Prostate gland (tissue), 2 donors: ENCODE data around the gene ABCC5. TPM values are rescaled to one million over a fixed set of nuclear protein-coding genes. Genes with fewer than 3 reads are reported as not detected.

Experiments
- DNase-seq: peaks from one replicate; pipeline ENCODE4 v3.0.0-alpha.2; 2019; ENCODE audit warnings: low spot score
- H3K27ac ChIP-seq, 2 donors: fragments of 200-600 bp; sonication (generic); 2 replicates each; pipeline ENCODE4 v1.5.1; 2017 to 2019
- H3K27me3 ChIP-seq: fragments of 200-600 bp; sonication (generic); replicated peaks from 2 replicates; pipeline ENCODE4 v1.5.1; 2019; ENCODE audit not compliant: insufficient read depth
- H3K36me3 ChIP-seq, 2 donors: fragments of 200-600 bp; sonication (generic); 1 replicate in 1 of 2; 2 replicates in 1 of 2; pipeline versions ENCODE4 v1.5.1 to v1.8.1; 2017 to 2019
- H3K4me1 ChIP-seq: fragments of 200-600 bp; sonication (generic); replicated peaks from 2 replicates; pipeline ENCODE4 v1.5.1; 2019
- H3K4me3 ChIP-seq, 2 donors: fragments of 200-600 bp; sonication (generic); 2 replicates each; pipeline ENCODE4 v1.5.1; 2017 to 2019
- H3K9me3 ChIP-seq: fragments of 200-600 bp; sonication (generic); 2 replicates; pipeline ENCODE4 v1.5.1; 2017
- POLR2A ChIP-seq: fragments of 450-650 bp; IDR thresholded peaks from one replicate; pipeline ENCODE4 v1.6.1; 2016; ENCODE audit warnings: antibody characterized with exemption, mild to moderate bottlenecking
- POLR2AphosphoS5 ChIP-seq: sonication (generic); formaldehyde crosslinking; IDR thresholded peaks from one replicate; pipeline ENCODE4 v1.6.1; 2017; ENCODE audit warnings: antibody characterized with exemption
- WGBS: methylation state at CpG from one replicate; pipeline ENCODE4 v1.1.5; 2018; 5-methylcytosine and 5-hydroxymethylcytosine counted together
- intact Hi-C: fragments of 100-400 bp; cut with DNase I; formaldehyde crosslinking; loops from one replicate; pipeline ENCODE4 v1.14.2; 2022
- total RNA-seq, 2 donors: library from RNA; depleted of rRNA; stranded (reverse); fragments of >200 nt; gene quantifications; one replicate each; pipeline ENCODE4 v1.1.0, GENCODE V29; 2016
- TF ChIP-seq, protein P1 (sequence below), 4 experiments: fragments of 200-600 bp in 2 of 4; fragments of 450-650 bp in 2 of 4; sonication (generic) in 2 of 4; IDR thresholded peaks; 1 replicate in 3 of 4; 2 replicates in 1 of 4; pipeline ENCODE4 v1.5.1; 2016 to 2019; ENCODE audit warnings: antibody characterized with exemption in 4 of 4, mild to moderate bottlenecking in 2 of 4, moderate library complexity in 2 of 4

Gene ABCC5
- total RNA-seq, 2 donors from 2014 or later: 17.9 to 43.6 TPM

DNA sequence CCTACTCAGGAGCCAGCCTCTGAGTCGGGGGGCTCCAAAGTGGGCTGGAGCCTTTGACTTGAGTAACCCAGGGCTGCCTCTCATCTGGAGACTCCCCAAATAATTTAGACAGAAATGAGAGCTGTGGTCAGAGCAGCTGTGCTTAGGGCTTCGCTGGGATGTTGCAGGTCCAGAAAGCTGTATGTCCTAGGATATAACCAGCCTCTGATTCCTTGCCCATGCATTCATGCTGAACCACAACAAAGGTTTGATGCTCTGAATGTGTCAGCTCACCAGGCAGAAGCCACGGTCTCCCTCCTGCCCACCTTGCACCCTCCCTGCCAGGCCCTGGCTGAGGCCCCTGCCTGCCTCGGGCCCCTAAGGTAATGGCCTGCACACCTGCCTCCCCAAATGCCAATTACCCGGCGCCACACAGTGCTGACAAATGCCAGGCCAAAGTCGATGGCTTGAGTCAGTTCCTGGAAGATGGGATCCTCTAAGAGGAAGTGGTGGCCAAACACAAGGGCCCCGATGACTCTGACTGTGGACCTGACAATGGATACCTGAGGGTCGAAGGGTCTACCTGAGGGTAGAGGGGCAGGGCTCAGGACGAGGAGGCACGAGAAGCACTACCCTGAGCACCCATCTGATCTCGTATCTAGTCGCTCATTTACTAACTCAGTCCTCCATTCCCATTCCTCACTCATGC lies 111.3 kb downstream of the ABCC5 start:
- Histone ChIP-seq H3K4me1 (no peaks in the 10 kb centered on the region), H3K27ac (no peak overlapping the region), H3K36me3 (no peaks in the 10 kb centered on the region), H3K27me3 (no peaks in the 10 kb centered on the region), H3K9me3 (no peaks in the 10 kb centered on the region), H3K4me3 (no peak overlapping the region)
- TF ChIP-seq POLR2AphosphoS5: no peak
- TF ChIP-seq POLR2A: no peak
- TF ChIP-seq, protein P1, sequence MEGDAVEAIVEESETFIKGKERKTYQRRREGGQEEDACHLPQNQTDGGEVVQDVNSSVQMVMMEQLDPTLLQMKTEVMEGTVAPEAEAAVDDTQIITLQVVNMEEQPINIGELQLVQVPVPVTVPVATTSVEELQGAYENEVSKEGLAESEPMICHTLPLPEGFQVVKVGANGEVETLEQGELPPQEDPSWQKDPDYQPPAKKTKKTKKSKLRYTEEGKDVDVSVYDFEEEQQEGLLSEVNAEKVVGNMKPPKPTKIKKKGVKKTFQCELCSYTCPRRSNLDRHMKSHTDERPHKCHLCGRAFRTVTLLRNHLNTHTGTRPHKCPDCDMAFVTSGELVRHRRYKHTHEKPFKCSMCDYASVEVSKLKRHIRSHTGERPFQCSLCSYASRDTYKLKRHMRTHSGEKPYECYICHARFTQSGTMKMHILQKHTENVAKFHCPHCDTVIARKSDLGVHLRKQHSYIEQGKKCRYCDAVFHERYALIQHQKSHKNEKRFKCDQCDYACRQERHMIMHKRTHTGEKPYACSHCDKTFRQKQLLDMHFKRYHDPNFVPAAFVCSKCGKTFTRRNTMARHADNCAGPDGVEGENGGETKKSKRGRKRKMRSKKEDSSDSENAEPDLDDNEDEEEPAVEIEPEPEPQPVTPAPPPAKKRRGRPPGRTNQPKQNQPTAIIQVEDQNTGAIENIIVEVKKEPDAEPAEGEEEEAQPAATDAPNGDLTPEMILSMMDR (IDR thresholded peaks at IDR 0.05): no peak
- DNase-seq: no peak
- WGBS: 79% methylated on average over 13 of the region's 13 CpGs
- intact Hi-C loops: no loop called here

DNA sequence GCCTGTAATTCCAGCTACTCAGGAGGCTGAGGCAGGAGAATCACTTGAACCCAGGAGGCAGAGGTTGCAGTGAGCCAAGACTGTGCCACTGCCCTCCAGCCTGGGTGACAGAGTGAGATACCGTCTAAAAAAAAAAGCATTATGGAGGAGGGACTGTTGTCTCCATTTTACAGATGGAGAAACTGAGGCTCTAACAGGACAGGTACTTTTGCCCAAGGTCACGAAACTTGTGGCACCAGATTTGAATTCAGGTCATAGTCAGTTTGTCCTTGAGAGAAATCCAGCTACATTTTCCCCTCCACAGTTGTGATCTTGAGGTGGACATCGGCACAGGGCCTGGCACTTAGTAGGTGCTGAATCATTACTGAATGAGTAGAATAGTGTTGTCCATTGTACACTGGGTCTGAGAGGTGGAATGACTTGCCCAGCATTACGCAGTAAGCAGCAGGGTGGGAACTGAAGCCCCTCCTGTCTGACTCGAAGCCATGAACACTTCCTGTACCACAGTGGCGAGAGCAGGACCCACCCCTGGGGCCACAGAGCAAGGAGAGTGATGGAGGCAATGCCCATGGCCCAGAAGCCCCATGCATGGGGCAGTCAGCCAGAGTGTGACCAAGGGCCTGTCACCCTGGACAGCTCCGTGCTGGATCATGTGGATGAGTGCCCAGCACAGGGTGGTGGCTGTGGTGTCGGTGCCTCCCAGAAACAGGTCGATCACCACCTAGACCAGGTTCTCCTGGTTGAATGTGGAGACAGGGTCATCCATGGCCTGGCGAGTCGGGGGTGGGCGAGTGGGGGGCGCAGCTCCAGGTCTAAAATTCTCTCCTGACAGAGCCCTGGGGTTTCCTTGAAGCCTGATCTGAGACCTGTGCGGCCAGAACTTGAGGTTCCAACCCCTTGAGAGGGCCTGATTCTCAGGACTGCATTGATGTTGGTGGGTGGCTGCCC lies 112.6 kb downstream of the ABCC5 start:
- H3K9me3 ChIP-seq: no peaks in the 10 kb centered on the region
- H3K4me3 ChIP-seq: no peak overlapping the region
- no peaks in the 10 kb centered on the region for H3K36me3 ChIP-seq
- no peaks in the 10 kb centered on the region for H3K27me3 ChIP-seq
- H3K27ac ChIP-seq: no peak overlapping the region
- WGBS: 80% methylated on average over 14 of the region's 14 CpGs
- no peak for DNase-seq
- intact Hi-C loops: no loop called here
- no peaks in the 10 kb centered on the region for H3K4me1 ChIP-seq
- TF ChIP-seq, protein P1 (IDR thresholded peaks at IDR 0.05): no peak
- TF ChIP-seq POLR2AphosphoS5 (no peak), POLR2A (no peak)

DNA sequence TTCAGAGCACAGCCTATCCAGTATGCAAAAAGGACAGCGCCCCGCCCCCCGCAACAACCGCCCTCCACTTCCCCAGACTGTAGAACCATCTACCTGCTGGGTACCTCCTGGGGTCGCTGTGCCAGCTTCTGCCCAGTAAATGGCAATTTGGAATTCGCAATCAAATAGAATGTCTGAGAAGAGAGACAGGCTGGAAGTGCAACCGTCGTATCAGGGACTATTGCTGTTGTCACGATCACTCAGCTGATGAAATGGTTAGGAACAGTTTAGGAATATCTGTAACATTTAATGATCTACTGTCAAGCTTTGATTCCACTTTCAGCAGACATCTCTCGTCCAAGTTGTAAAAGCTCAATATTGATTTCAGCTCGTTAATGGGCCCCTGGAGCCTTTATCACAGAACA lies 119.7 kb downstream of the ABCC5 start:
- DNase-seq: no peak
- 53% methylated on average over 11 of the region's 11 CpGs for WGBS
- Histone ChIP-seq H3K27me3 (no peaks in the 10 kb centered on the region), H3K27ac (no peak overlapping the region), H3K4me3 (no peak overlapping the region), H3K9me3 (no peaks in the 10 kb centered on the region), H3K4me1 (no peaks in the 10 kb centered on the region), H3K36me3 (no peaks in the 10 kb centered on the region)
- TF ChIP-seq POLR2AphosphoS5 (no peak), POLR2A (no peak)
- TF ChIP-seq, protein P1 (IDR thresholded peaks at IDR 0.05): no peak
- intact Hi-C loops: loop anchor here (5.0 kb wide), 2 partner anchors 239 to 349 kb away; partner anchors contain the start of genes ALG3, EEF1AKMT4 and EIF2B5

DNA sequence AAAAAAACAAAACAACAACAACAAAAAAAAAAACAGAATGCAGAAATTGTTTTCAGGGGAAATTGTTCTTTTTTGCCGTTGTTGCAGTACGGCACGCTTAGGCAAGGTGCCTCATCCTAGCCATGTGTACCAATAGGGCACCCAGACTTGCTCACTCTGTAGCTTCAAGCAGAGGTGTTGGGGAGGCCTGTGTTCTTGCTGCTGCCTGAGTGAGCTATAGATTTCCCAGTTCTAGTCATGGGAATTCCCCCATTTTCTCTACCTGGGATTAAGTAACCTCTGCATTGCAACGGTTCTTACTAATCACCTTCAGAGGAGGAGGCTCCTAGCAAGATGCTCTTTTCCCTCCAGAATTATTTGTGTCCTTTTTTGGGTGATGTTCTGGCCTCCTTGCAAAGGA lies 120.1 kb downstream of the ABCC5 start:
- Histone ChIP-seq H3K4me3 (no peak overlapping the region), H3K36me3 (no peaks in the 10 kb centered on the region), H3K4me1 (no peaks in the 10 kb centered on the region), H3K27ac (no peak overlapping the region), H3K27me3 (no peaks in the 10 kb centered on the region), H3K9me3 (no peaks in the 10 kb centered on the region)
- DNase-seq: no peak
- 87% methylated on average over 4 of the region's 4 CpGs for WGBS
- intact Hi-C loops: loop anchor here (5.0 kb wide), 2 partner anchors 240 to 350 kb away; partner anchors contain the start of genes ALG3, EEF1AKMT4 and EIF2B5
- TF ChIP-seq POLR2AphosphoS5: no peak
- TF ChIP-seq, protein P1 (IDR thresholded peaks at IDR 0.05): no peak
